GM21367 (cell line): Measurements from ENCODE around the gene ZNF436.
"Not testable (repeated sequence)": the region's sequence is repeated elsewhere in the genome, so short reads cannot be mapped to it uniquely, and the experiment has no call there.

ENCODE experiments used
- ATAC-seq: cut with Tn5 transposase; IDR thresholded peaks from one replicate; pipeline ENCODE4 v1.9.1; 2021; ENCODE audit not compliant: unreplicated experiment

ZNF436 gene

DNA sequence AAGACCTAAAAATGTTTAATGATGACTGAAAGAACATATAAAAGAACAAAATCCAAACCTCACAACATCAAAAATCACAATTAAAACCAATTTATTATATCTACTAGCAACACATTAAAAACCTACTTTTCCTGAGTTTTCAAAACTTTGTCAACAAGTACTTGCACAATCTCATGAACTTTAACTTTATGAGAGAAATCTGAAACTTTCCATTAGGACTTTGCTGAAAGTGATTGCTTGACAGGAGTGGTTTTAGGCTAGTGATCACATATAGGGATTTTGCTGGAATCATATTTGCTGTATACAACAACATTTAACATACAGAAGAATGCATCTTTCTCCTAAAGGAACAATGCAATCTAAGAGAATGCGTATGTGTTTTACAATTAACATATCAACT is 38.8 kb downstream of the ZNF436 start:
- no peak for ATAC-seq

DNA sequence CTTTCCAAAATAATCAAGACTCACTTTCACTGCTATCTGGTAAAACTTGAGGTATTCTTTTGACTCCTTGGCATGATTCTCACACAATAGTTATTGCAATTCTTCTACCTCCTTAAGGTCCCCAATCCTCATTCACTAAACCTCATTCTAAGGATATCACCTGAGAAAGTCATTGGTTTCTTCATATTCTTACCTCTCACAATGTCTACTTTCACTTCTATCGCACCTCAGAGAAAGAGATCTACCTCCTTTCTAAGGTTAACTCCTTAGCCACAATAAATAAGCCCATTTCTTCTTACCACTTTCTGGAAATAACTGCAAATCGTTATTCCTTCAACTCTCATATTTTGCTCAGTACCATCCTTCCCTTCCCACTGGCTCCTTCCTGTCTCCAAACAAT is 44.2 kb downstream of the ZNF436 start:
- no peak for ATAC-seq

DNA sequence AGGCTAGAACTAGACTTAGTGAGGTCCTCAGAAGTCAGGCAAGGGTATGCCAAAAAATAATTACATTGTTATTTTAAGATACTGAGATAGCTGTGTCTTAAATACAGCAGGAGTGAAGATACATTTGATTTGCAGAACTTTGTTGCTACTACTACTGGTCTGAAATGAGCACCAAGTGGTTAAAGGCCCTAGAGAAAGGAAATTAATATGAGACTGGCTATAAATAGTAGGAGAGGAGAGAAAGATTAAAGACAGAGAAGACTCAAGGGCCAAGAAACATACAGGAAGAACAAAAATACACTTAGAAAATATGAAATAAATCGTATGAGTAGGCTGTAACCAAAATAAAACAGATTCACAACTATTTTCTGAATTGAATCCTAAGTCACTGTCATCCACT is 46.9 kb downstream of the ZNF436 start:
- ATAC-seq: no peak

DNA sequence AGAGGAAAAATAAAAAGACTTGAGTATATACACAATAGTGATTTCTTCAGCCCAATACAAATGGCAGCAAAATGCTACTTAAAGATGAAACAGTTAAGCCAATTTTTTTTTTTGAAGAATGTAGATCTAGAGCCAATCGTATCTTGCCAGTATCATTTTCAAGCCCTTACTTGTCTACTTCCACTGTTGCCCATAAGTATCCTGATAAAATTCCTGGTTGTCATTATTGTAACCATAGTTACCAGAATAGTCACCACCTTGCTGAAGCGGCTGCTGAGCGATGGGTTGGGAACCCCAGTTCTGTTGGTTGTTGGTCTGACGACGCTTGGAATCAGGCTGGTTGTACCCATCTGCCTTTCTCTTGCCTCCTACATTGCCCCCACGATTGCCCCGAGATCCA is 59.4 kb downstream of the ZNF436 start:
- ATAC-seq: not testable (repeated sequence)
